Measurements from ENCODE around the gene CRYL1. TPM values are rescaled to one million over a fixed set of nuclear protein-coding genes. Genes with fewer than 3 reads are reported as not detected.
"Not testable (repeated sequence)": the region's sequence is repeated elsewhere in the genome, so short reads cannot be mapped to it uniquely, and the experiment has no call there.

CRYL1 gene
- total RNA-seq, 1 donor from 2014 or later = 3.6 TPM

DNA sequence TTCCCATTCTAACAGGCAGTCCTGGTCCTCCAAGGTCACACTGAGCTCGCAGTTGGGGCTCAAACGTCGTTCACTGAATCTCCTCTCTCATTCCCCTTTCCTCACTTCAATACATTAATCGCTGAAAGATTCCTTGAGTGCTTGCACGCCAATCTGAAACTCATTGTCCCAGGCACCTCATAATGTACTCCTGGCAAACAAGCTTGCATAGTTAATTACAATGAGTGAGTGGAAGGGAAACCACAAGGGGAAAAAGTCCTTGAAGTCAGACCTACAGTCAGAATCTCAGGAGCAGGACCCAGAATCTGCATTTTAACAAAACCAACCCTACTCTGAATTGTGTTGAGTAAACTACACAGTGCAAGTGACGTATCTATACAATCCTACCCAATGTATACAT lies 86.9 kb downstream of the CRYL1 start:
- Mint-ChIP-seq H3K4me1 (peaks cover 11% of the 10 kb centered on the region), H3K27ac (no peak overlapping the region), H3K4me3 (no peak overlapping the region), H3K27me3 (ENCODE audit: insufficient read depth, low read depth) (peaks cover 7% of the 10 kb centered on the region), H3K36me3 (no peaks in the 10 kb centered on the region), H3K9me3 (no peaks in the 10 kb centered on the region)
- Histone ChIP-seq H3K4me1 (peaks cover 15% of the 10 kb centered on the region), H3K4me2 (no peak overlapping the region), H3K27me3 (no peaks in the 10 kb centered on the region), H3K36me3 (no peaks in the 10 kb centered on the region), H4K20me1 (ENCODE audit: low read depth) (no peaks in the 10 kb centered on the region), H3F3A (ENCODE audit: low read depth) (peaks cover 16% of the 10 kb centered on the region), H3K27ac (no peak overlapping the region), H3K4me3 (no peak overlapping the region), H3K9ac (no peak overlapping the region), H3K79me2 (ENCODE audit: low read depth) (no peaks in the 10 kb centered on the region), H2AFZ (replicated peaks) (no peak overlapping the region), H3K9me3 (ENCODE audit: low read depth) (no peaks in the 10 kb centered on the region)
- no peak for DNase-seq (ENCODE audit: low spot score)
- TF ChIP-seq EZH2 (IDR thresholded peaks at IDR 0.05) (no peak), EZH2phosphoT487 (IDR thresholded peaks at IDR 0.05) (no peak)
- TF ChIP-seq, protein P1, sequence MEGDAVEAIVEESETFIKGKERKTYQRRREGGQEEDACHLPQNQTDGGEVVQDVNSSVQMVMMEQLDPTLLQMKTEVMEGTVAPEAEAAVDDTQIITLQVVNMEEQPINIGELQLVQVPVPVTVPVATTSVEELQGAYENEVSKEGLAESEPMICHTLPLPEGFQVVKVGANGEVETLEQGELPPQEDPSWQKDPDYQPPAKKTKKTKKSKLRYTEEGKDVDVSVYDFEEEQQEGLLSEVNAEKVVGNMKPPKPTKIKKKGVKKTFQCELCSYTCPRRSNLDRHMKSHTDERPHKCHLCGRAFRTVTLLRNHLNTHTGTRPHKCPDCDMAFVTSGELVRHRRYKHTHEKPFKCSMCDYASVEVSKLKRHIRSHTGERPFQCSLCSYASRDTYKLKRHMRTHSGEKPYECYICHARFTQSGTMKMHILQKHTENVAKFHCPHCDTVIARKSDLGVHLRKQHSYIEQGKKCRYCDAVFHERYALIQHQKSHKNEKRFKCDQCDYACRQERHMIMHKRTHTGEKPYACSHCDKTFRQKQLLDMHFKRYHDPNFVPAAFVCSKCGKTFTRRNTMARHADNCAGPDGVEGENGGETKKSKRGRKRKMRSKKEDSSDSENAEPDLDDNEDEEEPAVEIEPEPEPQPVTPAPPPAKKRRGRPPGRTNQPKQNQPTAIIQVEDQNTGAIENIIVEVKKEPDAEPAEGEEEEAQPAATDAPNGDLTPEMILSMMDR (IDR thresholded peaks at IDR 0.05) = no peak

DNA sequence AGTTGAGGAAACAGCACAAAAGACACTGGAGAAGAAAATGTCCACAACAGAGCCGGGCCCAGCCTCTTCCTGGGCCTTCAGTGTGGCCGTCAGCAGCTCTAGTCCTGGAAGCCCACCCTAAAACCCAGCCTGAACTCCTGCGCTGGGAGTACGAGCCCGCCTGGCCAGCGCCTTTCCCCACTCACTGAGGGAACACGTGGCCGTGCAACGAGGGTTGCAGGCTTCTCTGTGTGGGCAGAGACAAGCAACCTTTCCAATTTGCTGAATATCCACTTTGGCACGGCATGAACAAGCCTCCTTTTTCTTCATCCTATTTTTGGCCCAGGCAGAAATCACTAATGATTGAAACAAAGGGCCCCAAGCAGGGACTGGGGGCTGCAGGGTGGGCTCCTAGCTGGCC lies 89.2 kb downstream of the CRYL1 start:
- Histone ChIP-seq H3K9me3 (ENCODE audit: low read depth) (no peaks in the 10 kb centered on the region), H3K79me2 (ENCODE audit: low read depth) (no peaks in the 10 kb centered on the region), H3K36me3 (no peaks in the 10 kb centered on the region), H3K4me2 (no peak overlapping the region), H3K9ac (no peak overlapping the region), H3K4me1 (peaks cover 3% of the 10 kb centered on the region), H3F3A (ENCODE audit: low read depth) (no peaks in the 10 kb centered on the region), H3K27me3 (no peaks in the 10 kb centered on the region), H3K4me3 (no peak overlapping the region), H3K27ac (no peak overlapping the region), H4K20me1 (ENCODE audit: low read depth) (no peaks in the 10 kb centered on the region), H2AFZ (replicated peaks) (no peak overlapping the region)
- TF ChIP-seq EZH2phosphoT487 (IDR thresholded peaks at IDR 0.05) (no peak), EZH2 (IDR thresholded peaks at IDR 0.05) (no peak)
- TF ChIP-seq, protein P1 (IDR thresholded peaks at IDR 0.05) = no peak
- H3K4me1 Mint-ChIP-seq = no peaks in the 10 kb centered on the region
- no peak for DNase-seq (ENCODE audit: low spot score)
- H3K4me3 Mint-ChIP-seq = no peak overlapping the region
- H3K36me3 Mint-ChIP-seq = no peaks in the 10 kb centered on the region
- peaks cover 7% of the 10 kb centered on the region for H3K27me3 Mint-ChIP-seq (ENCODE audit: insufficient read depth, low read depth)
- H3K27ac Mint-ChIP-seq = no peak overlapping the region
- H3K9me3 Mint-ChIP-seq = no peaks in the 10 kb centered on the region

DNA sequence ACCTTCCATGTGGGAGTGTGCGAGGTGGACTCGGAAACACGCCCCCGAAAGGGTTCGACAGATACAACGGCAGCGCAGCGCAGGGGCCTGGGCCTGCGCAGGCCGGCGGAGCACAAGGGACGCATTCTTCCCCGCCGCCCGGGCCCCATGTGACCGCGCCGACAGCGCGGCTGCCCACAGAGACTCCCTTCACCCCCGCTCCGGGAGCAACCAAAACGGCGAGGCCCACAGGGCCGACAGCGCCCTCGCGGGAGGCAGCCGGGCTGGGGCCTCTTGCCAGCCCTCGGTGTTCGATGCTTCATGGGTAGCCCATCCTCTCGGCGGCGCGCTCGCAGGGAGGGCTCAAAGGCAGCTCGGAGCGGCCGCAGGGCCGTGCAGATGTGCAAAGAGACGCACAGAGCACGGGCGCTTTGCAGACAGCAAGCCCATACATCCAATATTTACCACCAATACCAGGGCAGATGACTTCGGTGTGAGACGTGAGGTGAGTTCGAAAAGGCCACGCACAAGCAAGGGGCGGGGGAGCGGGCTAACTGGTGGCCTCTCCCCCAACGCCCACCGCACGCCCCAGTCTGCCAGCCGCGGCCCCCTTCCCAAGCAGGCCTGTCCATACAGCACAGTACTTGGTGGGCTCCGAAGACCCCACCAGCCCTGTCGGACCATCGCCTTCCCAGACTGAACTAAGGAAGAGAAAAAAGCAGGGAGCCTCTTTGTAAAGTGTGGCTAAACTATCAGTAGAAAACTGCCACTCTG lies 89.9 kb downstream of the CRYL1 start:
- no peak for DNase-seq (ENCODE audit: low spot score)
- H3K4me3 ChIP-seq = no peak overlapping the region
- no peaks in the 10 kb centered on the region for H3K9me3 Mint-ChIP-seq
- H3K4me3 Mint-ChIP-seq = no peak overlapping the region
- TF ChIP-seq EZH2 (IDR thresholded peaks at IDR 0.05) (no peak), EZH2phosphoT487 (IDR thresholded peaks at IDR 0.05) (no peak)
- TF ChIP-seq, protein P1 (IDR thresholded peaks at IDR 0.05) = no peak
- H3K4me1 Mint-ChIP-seq = no peaks in the 10 kb centered on the region
- H3K4me1 ChIP-seq = no peaks in the 10 kb centered on the region
- H2AFZ ChIP-seq (replicated peaks) = no peak overlapping the region
- no peaks in the 10 kb centered on the region for H3K9me3 ChIP-seq (ENCODE audit: low read depth)
- no peaks in the 10 kb centered on the region for H3K36me3 ChIP-seq
- no peaks in the 10 kb centered on the region for H4K20me1 ChIP-seq (ENCODE audit: low read depth)
- no peaks in the 10 kb centered on the region for H3K27me3 ChIP-seq
- no peak overlapping the region for H3K4me2 ChIP-seq
- H3K27me3 Mint-ChIP-seq (ENCODE audit: insufficient read depth, low read depth) = peaks cover 8% of the 10 kb centered on the region
- H3F3A ChIP-seq (ENCODE audit: low read depth) = no peaks in the 10 kb centered on the region
- no peak overlapping the region for H3K27ac Mint-ChIP-seq
- no peak overlapping the region for H3K9ac ChIP-seq
- no peaks in the 10 kb centered on the region for H3K36me3 Mint-ChIP-seq
- H3K79me2 ChIP-seq (ENCODE audit: low read depth) = no peaks in the 10 kb centered on the region
- H3K27ac ChIP-seq = no peak overlapping the region

DNA sequence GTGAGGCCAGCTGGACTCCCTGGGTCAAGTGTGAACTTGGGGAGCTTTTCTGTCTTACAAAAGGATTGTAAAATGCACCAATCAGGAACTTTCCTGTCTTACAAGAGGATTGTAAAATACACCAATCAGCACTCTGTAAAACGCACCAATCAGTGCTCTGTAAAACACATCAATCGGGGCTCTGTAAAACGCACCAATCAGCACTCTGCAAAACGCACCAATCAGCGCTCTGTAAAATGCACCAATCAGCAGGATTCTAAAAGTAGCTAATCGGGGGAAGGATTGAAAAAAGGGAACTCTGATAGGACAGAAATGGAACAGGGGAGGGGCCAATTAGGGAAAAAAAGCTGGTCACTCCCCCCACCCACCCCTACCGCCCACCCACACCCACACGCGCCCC lies 91.4 kb downstream of the CRYL1 start:
- not testable (repeated sequence) for H3K9me3 Mint-ChIP-seq; H3K79me2 ChIP-seq (ENCODE audit: low read depth); H3K9me3 ChIP-seq (ENCODE audit: low read depth); H3K4me1 Mint-ChIP-seq; H3K27ac Mint-ChIP-seq; H3K9ac ChIP-seq; DNase-seq (ENCODE audit: low spot score); H3K4me3 Mint-ChIP-seq; H2AFZ ChIP-seq (replicated peaks); H3K36me3 ChIP-seq; H3K4me1 ChIP-seq; H3F3A ChIP-seq (ENCODE audit: low read depth); H3K4me2 ChIP-seq; H3K27me3 ChIP-seq; H3K27ac ChIP-seq; H4K20me1 ChIP-seq (ENCODE audit: low read depth); H3K4me3 ChIP-seq; H3K36me3 Mint-ChIP-seq
- H3K27me3 Mint-ChIP-seq (ENCODE audit: insufficient read depth, low read depth) = peaks cover 11% of the 10 kb centered on the region

Data from neural progenitor cell (in vitro differentiated cells).